Activated T-cell treated with anti-CD3 and anti-CD28 coated beads, Interleukin-2, amount 50 U/mL, for 24 hours (primary cell): ENCODE results near the gene STK16.

Source experiments
- DNase-seq: peaks from one replicate; pipeline ENCODE4 v3.0.0-alpha.2; 2020
- H3K27ac Mint-ChIP-seq: 2 replicates; pipeline ENCODE4 v1.8.0; 2020; ENCODE audit warnings: mild to moderate bottlenecking, mixed read lengths
- H3K27me3 Mint-ChIP-seq: 2 replicates; pipeline ENCODE4 v1.8.0; 2020; ENCODE audit warnings: mixed read lengths
- H3K36me3 Mint-ChIP-seq: 2 replicates; pipeline ENCODE4 v1.8.0; 2020; ENCODE audit warnings: low read depth, mixed read lengths
- H3K4me1 Mint-ChIP-seq: 2 replicates; pipeline ENCODE4 v1.8.0; 2020; ENCODE audit warnings: low read depth, mixed read lengths
- H3K4me3 Mint-ChIP-seq: 2 replicates; pipeline ENCODE4 v1.8.0; 2020; ENCODE audit warnings: mild to moderate bottlenecking, moderate library complexity, mixed read lengths
- H3K9me3 Mint-ChIP-seq: 2 replicates; pipeline ENCODE4 v1.8.0; 2020; ENCODE audit warnings: mixed read lengths

The STK16 gene

DNA sequence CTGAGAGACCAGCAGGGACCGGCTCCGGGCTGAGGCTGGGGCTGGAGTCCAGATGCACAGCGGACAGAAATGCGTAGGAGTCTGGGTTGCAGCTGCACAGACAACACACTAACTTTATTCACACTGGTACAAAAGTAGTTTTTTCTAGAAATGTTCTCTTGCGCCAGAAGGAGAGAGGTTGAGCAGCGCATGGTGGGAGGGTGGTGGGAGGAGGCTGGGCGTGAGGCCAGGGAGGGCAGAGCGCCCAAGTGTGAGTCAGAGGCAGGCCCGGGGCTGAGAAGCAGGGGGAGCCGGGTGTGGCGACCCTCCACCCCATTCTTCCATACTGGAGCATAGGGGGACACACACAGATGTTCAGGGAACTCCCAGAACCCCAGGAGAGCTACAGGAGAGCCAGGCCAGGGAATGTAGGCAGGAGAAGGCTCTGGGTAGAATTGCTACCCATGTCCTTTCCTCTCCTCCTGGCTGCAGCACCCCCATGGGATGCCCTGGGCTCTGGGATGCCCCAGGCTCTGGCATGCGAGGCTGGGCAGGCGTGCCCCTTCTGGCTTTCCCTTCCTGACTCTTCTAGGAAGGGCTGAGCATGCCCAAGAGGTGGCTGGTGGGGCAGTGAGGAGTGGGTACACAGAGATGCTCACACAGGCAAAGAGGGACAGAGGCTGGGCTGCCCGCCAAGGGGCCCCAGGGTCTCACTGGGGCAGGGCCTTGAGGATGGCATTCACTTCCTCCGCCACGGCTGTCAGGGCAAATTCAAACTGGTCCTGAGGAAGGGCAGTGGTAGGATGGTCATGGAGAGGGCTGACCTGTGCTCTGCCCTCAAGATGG, 44.5 kb downstream of the STK16 start:
- Mint-ChIP-seq H3K9me3 (no peaks in the 10 kb centered on the region), H3K36me3 (peaks cover 13% of the 10 kb centered on the region), H3K27ac (no peak overlapping the region), H3K4me3 (no peak overlapping the region), H3K4me1 (peaks cover 8% of the 10 kb centered on the region), H3K27me3 (no peaks in the 10 kb centered on the region)
- DNase-seq, result no peak

DNA sequence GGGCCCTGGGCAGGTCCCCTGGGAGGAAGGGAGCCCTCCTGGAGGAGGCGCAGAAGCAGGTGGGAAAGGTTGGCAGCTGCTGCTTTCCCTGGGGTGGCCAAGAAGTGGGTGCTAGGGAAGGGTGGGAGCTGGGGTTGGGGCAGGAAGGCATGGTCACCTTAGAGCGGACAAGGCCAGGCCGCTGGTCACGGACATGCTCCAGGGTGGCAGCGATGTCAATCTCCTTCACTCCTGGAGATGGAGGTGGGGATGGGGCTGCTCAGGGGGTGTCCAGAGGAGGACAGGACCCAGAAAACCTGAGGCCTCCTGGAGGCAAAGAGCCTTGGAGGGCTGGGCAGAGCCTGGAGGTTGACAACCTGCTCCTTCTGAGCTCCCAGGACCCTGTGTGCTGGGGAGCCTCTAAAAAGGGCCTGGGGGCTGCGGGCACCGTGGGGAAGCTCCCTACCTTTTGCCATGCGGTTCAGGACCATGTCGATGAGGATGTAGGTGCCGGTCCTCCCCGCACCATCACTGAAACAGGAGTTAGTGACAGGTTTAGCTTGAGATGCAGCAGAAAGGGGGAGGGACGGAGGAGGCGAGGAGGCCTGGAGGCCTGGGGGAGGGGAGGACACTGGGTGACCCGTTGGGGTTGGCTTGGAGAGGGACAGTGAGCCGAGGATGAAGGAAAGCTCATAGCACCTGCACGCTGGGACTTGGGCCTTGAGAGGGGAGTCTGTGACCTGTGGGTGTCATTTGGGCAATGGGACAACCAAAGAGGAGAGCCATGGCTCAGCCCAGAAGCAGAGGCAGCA, 45.3 kb downstream of the STK16 start:
- no peaks in the 10 kb centered on the region for H3K9me3 Mint-ChIP-seq
- peaks cover 15% of the 10 kb centered on the region for H3K4me1 Mint-ChIP-seq
- no peak overlapping the region for H3K27ac Mint-ChIP-seq
- DNase-seq, result peak; percentile 14
- peaks cover 6% of the 10 kb centered on the region for H3K36me3 Mint-ChIP-seq
- no peak overlapping the region for H3K4me3 Mint-ChIP-seq
- H3K27me3 Mint-ChIP-seq, result no peaks in the 10 kb centered on the region

DNA sequence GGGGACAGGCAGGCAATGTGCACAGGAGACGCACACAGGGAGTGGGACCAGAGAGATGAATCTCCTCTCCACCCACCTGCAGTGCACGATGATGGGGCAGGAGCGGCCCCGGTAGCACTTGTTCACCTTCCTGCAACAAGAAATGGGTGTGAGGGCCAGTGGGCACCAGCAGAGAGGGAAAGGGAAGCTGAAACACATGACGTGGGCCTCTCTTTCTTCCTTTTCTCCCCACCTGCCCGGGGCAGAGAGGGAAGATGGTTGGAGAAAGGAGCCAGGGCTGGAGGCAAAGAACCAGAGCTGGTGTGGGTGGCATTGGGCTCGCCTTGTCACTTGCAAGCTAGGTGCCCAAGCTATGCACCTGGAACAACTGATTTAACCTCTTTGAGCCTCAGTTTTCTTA, 46.1 kb downstream of the STK16 start:
- H3K27me3 Mint-ChIP-seq, result no peaks in the 10 kb centered on the region
- peaks cover 18% of the 10 kb centered on the region for H3K4me1 Mint-ChIP-seq
- peaks cover 3% of the 10 kb centered on the region for H3K36me3 Mint-ChIP-seq
- H3K9me3 Mint-ChIP-seq, result no peaks in the 10 kb centered on the region
- peak; percentile 17 for DNase-seq
- H3K27ac Mint-ChIP-seq, result no peak overlapping the region
- no peak overlapping the region for H3K4me3 Mint-ChIP-seq

DNA sequence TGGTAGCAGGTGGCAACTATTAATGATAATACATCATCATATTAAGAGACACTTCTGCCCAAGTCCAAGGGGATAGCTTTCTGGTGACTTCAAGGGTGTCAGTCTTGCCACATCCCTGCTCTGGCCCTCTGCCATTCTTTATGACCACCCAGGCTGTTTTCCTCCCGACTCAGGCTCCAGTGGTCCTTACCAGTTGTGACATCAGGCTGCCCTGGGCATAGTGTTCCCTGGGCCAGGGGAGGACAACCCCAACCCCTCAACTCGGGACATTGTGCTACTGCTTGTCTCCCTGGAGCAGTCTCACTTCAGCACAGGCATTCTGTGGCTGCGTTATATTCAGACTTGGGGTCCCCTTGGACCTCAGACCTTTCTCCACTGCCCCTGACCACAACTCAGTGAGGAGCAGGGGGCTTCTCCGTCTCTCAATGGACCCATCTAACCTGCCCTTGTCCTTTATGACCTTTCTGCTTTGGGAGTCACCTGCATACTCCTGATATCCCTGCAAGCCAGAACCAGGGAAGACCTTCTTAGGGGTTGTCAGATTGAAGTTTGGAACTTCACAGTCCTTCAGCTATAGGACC, 46.7 kb downstream of the STK16 start:
- H3K27ac Mint-ChIP-seq, result no peak overlapping the region
- peaks cover 19% of the 10 kb centered on the region for H3K4me1 Mint-ChIP-seq
- no peak overlapping the region for H3K4me3 Mint-ChIP-seq
- H3K27me3 Mint-ChIP-seq, result no peaks in the 10 kb centered on the region
- DNase-seq, result peak; percentile 22
- no peaks in the 10 kb centered on the region for H3K9me3 Mint-ChIP-seq
- H3K36me3 Mint-ChIP-seq, result no peaks in the 10 kb centered on the region

DNA sequence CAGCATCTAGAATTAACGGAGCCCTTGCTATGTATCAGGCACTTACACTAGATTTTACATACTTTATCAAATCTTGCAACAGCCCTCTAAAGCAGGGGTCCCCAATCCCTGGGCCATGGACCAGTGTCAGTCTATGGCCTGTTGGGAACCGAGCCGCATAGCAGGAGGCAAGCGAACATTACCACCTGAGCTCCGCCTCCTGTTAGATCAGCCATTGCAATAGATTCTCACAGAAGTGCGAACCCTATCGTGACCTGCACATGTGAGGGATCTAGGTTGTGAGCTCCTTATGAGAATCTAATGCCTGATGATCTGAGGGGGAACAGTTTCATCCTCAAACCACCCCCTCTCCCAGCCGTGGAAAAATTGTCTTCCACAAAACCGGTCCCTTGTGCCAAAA, 47.3 kb downstream of the STK16 start:
- Mint-ChIP-seq H3K36me3 (no peaks in the 10 kb centered on the region), H3K27me3 (no peaks in the 10 kb centered on the region), H3K27ac (no peak overlapping the region), H3K9me3 (no peaks in the 10 kb centered on the region), H3K4me1 (peaks cover 22% of the 10 kb centered on the region), H3K4me3 (no peak overlapping the region)
- peak; percentile 14 for DNase-seq

DNA sequence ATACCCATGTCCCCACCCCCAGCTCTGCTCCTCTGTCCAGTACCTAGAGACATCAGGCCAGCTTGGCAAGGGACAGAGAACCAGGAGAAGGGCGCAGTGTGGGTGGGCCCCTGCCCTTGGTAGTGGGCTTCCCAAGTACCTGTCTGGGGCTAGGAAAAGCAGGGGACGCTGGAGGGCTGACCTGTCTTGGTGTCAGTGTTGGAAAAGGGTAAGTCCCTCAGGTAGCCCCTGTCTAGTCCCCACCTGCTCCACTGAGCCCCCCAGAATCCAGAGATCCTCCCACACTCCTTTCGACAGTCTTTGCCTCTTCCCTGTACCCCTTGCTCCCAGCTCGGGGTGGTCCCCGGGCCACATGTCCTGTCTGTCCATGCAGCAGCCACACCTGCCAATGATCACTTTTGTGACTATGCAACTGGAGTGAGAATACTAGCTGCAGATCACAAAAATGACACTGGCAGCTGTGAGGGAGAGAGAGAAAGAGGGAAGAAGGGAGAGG, 48.5 kb downstream of the STK16 start:
- Mint-ChIP-seq H3K36me3 (no peaks in the 10 kb centered on the region), H3K4me3 (no peak overlapping the region), H3K27ac (no peak overlapping the region), H3K9me3 (no peaks in the 10 kb centered on the region), H3K27me3 (peaks cover under 1% of the 10 kb centered on the region), H3K4me1 (peaks cover 25% of the 10 kb centered on the region)
- DNase-seq, result peak; percentile 30

DNA sequence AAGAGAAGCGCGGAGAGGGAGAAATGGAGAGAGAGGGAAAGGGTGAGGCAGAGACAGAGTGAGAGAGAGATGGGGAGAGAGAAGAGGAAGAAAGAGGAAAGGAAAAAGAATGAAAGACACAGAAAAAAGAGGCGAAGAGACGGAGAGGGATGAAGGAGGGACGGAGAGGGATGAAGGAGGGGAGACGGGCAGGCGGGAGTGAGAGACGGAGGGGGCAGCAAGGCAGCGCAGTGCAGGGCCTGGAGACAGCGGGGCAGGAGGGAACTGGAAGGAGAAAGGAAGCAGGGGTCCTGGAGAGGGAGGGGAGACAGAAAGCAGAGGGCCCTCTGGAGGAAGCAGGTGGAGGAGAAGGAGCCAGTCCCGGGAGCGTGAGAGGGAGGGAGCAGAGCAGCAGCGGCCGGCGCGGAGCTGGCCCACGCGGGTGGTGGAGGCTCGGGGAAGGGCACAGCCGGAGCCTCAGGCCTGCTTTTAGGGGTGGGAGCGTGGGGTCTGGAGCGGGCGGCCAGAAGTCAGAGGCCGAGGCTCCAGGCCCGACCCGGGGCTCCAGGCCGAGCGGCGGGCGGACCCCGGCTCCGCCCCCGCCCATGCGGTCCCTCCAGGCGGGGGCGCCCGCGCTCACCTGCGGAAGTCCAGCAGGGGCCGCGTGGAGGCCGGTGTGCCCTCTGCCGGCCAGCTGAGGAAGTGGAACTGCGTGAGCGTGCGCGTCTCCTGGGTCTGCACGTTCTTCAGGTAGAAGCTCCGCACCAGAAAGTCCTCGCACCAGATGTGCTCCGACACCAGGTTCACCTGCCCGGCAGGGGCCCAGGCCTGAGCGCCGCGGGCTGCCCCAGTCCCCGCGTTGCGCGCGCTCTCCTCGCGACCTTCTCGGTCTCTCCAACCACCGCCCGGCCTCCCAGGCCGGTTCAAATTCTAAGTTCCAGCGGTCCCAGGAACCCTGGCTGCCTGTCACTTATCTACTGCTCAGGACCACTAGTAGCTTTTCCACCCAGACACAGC, 49.4 kb downstream of the STK16 start:
- H3K27me3 Mint-ChIP-seq, result peaks cover 5% of the 10 kb centered on the region
- H3K4me3 Mint-ChIP-seq, result peak overlapping the region; percentile 63
- peak overlapping the region; percentile 77 for H3K27ac Mint-ChIP-seq
- no peaks in the 10 kb centered on the region for H3K36me3 Mint-ChIP-seq
- no peaks in the 10 kb centered on the region for H3K9me3 Mint-ChIP-seq
- DNase-seq, result peak; percentile 93
- H3K4me1 Mint-ChIP-seq, result peaks cover 29% of the 10 kb centered on the region

DNA sequence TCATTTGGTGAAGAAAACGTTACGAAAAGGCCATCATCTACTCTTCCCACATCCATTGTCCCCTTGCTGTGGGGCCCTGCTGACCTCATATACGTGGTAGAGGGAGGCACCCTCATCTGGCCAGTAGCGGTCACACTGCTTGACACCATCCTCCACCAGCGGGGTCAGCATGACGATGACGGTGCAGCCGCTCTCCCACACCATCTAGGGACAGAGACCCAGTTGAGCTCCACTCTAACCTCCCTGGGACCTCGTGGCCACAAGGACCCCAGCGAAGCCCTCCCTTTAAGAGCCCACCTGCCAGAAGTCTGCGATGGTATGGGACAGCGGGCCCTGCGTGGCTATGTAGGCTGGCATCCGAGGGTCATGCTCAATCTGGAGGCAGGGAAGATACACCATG, 50.9 kb downstream of the STK16 start:
- Mint-ChIP-seq H3K9me3 (no peaks in the 10 kb centered on the region), H3K36me3 (no peaks in the 10 kb centered on the region), H3K27me3 (peaks cover 10% of the 10 kb centered on the region), H3K27ac (no peak overlapping the region), H3K4me3 (no peak overlapping the region), H3K4me1 (peaks cover 29% of the 10 kb centered on the region)
- DNase-seq, result no peak

DNA sequence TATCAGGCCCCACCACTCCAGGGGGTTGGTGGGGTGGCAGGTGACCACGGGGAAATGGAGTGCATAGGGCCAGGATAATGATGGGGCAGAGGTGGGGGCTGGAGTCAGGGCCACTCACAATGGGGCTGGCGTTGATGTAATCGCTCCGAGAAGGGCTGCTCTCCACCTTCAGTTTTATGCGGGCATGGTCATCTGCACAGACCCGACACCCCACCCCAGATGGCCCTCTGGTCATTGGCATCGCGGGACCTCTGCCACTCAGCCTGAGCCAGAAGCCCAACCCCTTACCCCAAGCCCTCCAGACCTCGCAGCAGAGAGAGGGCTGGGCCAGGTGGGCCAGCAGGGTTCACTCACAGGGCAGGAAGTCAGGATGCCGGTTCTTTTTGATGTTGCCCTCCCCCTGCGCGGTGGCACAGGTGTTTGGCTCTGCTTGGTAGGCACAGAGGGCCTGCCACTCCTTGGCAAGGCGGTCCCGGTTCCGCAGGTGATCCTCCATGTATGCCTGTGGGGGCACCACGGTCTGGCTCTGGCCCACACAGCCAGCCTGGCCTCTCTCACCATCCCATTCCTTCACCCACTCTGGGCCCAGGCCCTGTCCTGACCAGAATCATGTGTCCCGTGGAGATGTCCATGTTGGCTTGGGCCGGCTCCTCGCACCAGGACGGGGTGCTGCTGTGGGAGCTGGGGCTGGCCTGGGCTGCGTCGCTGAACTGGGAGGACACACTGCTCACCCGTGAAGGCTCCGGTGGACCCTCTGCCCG, 51.5 kb downstream of the STK16 start:
- Mint-ChIP-seq H3K27ac (no peak overlapping the region), H3K4me1 (peaks cover 29% of the 10 kb centered on the region), H3K9me3 (no peaks in the 10 kb centered on the region), H3K27me3 (peaks cover 17% of the 10 kb centered on the region), H3K36me3 (no peaks in the 10 kb centered on the region), H3K4me3 (no peak overlapping the region)
- no peak for DNase-seq

DNA sequence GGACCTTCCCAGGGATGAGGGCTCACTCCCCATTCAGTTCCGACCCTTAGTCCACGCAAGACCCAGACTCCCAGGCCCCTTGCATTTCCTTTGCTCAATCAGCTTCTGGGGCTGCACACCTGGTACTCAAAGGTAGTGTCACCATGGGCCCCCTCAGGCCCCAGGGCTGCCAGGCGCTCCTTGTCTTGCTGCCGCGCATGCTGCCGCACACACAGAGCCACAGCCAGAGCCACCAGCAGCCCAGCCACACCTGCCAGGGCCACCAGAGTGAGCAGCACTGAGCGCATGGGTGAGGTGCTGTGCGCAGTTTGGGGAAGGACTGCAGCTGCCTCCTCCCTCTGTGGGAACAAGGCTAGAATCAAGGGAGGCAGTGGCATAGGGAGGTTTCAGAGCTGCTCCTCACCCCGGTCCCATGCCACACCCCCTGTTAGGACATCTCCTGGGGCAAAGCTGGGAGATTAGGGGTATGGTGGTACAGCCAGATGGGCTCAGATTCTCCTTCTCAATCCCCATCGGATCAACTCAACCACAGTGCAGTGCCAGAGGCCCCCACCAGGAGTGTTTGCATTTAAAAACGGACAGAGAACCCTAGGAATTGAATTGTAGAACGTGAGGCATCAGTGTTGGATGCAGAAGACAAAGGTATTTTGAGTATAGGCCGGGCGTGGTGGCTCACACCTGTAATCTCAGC, 52.6 kb downstream of the STK16 start:
- H3K27me3 Mint-ChIP-seq, result peaks cover 17% of the 10 kb centered on the region
- H3K4me3 Mint-ChIP-seq, result no peak overlapping the region
- no peak overlapping the region for H3K27ac Mint-ChIP-seq
- no peaks in the 10 kb centered on the region for H3K36me3 Mint-ChIP-seq
- peaks cover 29% of the 10 kb centered on the region for H3K4me1 Mint-ChIP-seq
- DNase-seq, result no peak
- no peaks in the 10 kb centered on the region for H3K9me3 Mint-ChIP-seq

DNA sequence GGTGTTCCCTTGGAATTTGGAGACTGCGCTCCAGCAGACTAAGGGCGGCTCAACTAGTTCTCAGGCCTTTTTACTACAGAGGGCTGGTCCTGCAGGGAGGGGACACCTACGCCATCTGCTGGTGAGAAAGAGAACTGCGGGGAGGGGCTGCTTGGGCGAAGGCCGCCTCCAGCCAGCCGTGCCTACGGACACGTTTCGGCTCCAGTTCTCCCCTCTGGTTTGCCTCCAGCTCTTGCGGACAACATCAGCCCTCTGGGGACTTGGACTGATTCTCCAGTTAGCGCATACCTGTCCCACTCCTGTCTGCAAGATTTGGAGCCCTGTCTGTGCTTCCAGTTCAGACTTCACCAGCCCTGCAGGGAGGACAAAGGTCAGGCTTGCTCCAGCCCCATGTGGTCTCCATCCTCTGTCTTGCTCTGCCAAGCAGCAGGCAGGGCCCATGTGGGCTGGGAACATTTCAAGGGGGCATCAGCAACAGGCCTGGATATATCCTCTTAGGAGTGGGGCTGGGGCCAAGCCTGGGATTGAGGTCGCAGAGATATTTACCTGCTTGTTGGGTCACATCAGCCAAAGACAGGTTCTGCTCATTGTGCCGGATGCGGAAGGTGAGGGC, 53.6 kb downstream of the STK16 start:
- H3K36me3 Mint-ChIP-seq, result no peaks in the 10 kb centered on the region
- no peak overlapping the region for H3K27ac Mint-ChIP-seq
- H3K9me3 Mint-ChIP-seq, result no peaks in the 10 kb centered on the region
- H3K4me1 Mint-ChIP-seq, result peaks cover 29% of the 10 kb centered on the region
- peaks cover 21% of the 10 kb centered on the region for H3K27me3 Mint-ChIP-seq
- H3K4me3 Mint-ChIP-seq, result no peak overlapping the region
- peak; percentile 95 for DNase-seq

DNA sequence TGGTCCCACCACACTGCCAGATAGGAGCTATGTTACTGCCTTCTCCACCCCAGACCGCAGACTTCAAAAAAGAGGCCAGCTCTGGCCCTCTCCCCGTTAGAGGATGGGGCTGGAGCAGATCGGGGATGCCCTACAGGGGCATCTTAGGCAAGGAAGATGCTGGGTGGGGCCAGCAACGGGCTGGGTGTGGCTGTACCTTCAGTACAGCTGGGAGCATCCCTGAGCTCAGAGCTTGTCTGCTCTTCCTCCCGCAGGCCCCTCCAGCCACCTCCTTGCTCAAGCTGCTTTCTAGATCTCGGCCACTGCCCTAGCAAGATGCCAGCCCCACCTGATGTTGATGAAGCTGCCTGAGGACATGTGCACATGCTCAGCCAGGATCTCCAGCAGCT, 54.1 kb downstream of the STK16 start:
- Mint-ChIP-seq H3K27me3 (peaks cover 23% of the 10 kb centered on the region), H3K4me1 (peaks cover 24% of the 10 kb centered on the region), H3K27ac (no peak overlapping the region), H3K9me3 (no peaks in the 10 kb centered on the region), H3K4me3 (no peak overlapping the region), H3K36me3 (no peaks in the 10 kb centered on the region)
- DNase-seq, result no peak
